Small intestine (tissue), 7 donors: ENCODE measurements around the gene CGB2. TPM values are rescaled to one million over a fixed set of nuclear protein-coding genes. Genes with fewer than 3 reads are reported as not detected.

Experiments
- DNase-seq, 2 donors: peaks; one replicate each; pipeline versions ENCODE4 v3.0.0 to v3.0.0-alpha.2; 2013
- FAIRE-seq: peaks from 2 replicates; lab custom pipeline; 2012; peaks lifted over from hg19 to GRCh38; lab: Jason Lieb, UNC
- H3K27ac ChIP-seq, 3 donors: one replicate each; pipeline ENCODE4 v1.5.1; 2013; ENCODE audit warnings: low read length in 2 of 3, mild to moderate bottlenecking in 2 of 3, control low read depth in 1 of 3, inconsistent platforms in 1 of 3, low read depth in 1 of 3, moderate library complexity in 1 of 3
- H3K27me3 ChIP-seq, 3 donors: one replicate each; pipeline ENCODE4 v1.6.1; 2013; ENCODE audit warnings: low read length in 3 of 3, inconsistent platforms in 1 of 3; ENCODE audit not compliant: control insufficient read depth in 3 of 3, insufficient read depth in 3 of 3
- H3K36me3 ChIP-seq, 3 donors: one replicate each; pipeline ENCODE4 v1.6.1; 2013; ENCODE audit warnings: low read length in 3 of 3, inconsistent platforms in 1 of 3, low read depth in 1 of 3, mild to moderate bottlenecking in 1 of 3, moderate library complexity in 1 of 3; ENCODE audit not compliant: control insufficient read depth in 3 of 3, insufficient read depth in 2 of 3
- H3K4me1 ChIP-seq, 3 donors: one replicate each; pipeline ENCODE4 v1.6.1; 2013; ENCODE audit warnings: low read length in 2 of 3, inconsistent platforms in 1 of 3, low read depth in 1 of 3, mild to moderate bottlenecking in 1 of 3, moderate library complexity in 1 of 3; ENCODE audit not compliant: control insufficient read depth in 3 of 3, insufficient read depth in 2 of 3
- H3K4me3 ChIP-seq, 3 donors: one replicate each; pipeline ENCODE4 v1.5.1; 2013; ENCODE audit warnings: low read length in 3 of 3, control low read depth in 1 of 3, inconsistent platforms in 1 of 3, low read depth in 1 of 3, mild to moderate bottlenecking in 1 of 3, moderate library complexity in 1 of 3
- H3K9me3 ChIP-seq, 2 donors: one replicate each; pipeline ENCODE4 v1.6.1; 2013; ENCODE audit warnings: low read depth in 1 of 2, low read length in 1 of 2; ENCODE audit not compliant: control insufficient read depth in 2 of 2, insufficient read depth in 1 of 2
- WGBS, 3 donors: extraction: QIAGEN DNeasy Blood & Tissue Kit; methylation state at CpG; one replicate each; pipeline ENCODE4 v1.1.7; 2013; 5-methylcytosine and 5-hydroxymethylcytosine counted together
- polyA plus RNA-seq, 4 donors: library from polyadenylated mRNA; stranded (reverse) in 3 of 4; unstranded in 1 of 4; fragments of 200-250 nt in 3 of 4; fragments of 120-200 nt in 1 of 4; gene quantifications; one replicate each; pipeline versions ENCODE4 v1.2.1 to v1.2.3, GENCODE V29; 2013
- donor health status: healthy with polysubstance abuse.
- donor health status: control.
- donor health status: control.
- donor health status: Bipolar disorder and iron deficiency.
- donor health status: healthy.

CGB2 gene
- polyA plus RNA-seq, 4 donors, result not detected

- FAIRE-seq (no peak), DNase-seq (no peak)
- Histone ChIP-seq H3K27ac (no peak overlapping the region), H3K4me3 (no peak overlapping the region), H3K4me1 (peaks cover 2 to 22% (median 7%) of the 10 kb centered on the region in 3 donors), H3K9me3 (no peaks in the 10 kb centered on the region), H3K36me3 (peaks cover 2 to 53% (median 4%) of the 10 kb centered on the region in 3 donors), H3K27me3 (no peaks in the 10 kb centered on the region)
- 74 to 87% (median 76%) methylated on average over 4 of the region's 4 CpGs for WGBS, 3 donors
Measured at GRCh38 chr19:48990400-48990799, 41.3 kb upstream of the CGB2 start.

DNA sequence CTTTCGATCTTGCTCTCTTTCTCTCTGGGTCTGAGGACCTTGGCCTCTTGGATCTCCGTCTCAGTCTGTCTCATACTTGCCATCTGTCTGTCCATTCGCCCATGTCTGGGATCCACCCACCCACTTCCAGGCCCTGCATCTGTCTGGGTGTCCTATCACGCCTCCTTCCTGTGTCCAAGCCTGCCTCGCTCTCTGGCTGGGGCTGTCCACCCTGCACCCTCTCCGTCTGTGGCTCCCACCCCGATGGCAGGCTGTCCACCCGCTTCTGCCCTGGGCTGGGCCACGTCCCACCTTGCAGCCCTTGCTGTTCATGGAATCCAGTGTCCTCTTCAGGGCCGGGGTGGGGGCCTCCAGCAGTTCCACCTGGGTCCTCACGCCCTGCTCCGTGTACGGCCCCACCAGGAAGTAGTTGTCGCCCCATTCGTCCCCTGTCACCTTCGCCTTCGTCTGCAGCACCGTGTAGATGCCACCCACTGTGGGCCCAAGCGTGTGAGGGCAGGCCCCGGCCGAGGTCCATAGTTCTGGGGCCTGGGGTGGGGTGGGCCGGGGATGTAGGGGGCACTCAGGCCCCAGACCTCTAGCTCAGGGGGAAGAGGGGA is 40.6 kb upstream of the CGB2 start:
- H3K9me3 ChIP-seq, result no peaks in the 10 kb centered on the region
- H3K27ac ChIP-seq, result peak overlapping the region in 1 of 3 donors; percentile 18
- H3K36me3 ChIP-seq, result peaks cover 2 to 46% (median 4%) of the 10 kb centered on the region in 3 donors
- peaks cover 2 to 22% (median 7%) of the 10 kb centered on the region in 3 donors for H3K4me1 ChIP-seq
- 81 to 88% (median 82%) methylated on average over 22 of the region's 22 CpGs for WGBS, 3 donors
- FAIRE-seq (no peak), DNase-seq (no peak)
- H3K27me3 ChIP-seq, result no peaks in the 10 kb centered on the region
- peak overlapping the region in 1 of 3 donors; percentile 94 for H3K4me3 ChIP-seq

DNA sequence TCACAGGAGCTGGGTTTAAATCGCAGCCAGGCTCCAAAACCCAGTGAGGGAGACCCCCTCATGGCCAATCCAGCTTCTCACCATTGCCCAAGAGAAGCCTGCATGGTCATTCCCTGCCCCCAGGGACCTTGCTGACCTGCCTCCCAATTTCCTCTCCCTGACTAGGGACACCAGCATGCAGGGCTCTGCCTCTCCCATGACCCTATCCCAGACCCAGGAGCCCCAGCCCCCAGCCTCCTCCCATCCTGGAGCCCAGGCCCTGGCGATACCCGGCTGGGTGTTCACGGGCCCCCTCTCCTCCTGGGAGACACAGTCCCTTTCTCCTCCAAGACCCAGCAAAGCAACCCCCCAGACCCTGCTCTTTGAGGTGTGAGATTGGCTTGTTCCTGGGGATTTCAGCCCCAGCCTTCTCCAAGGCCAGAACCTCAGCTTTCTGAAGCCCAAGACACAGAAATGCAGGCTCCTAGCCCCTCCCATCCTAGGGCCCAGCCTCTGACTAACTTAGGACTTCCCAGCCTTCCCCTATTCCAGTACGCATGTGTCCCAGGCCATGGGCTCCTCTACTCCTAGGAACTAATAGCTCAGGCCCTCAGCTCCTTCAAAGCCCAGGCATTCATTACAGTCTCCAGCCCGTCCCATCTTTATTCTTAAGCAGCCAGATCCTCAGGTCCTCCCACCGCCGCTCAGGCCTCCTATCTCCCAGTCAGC is 39.7 kb upstream of the CGB2 start:
- peak; percentile 77 to 78 for DNase-seq
- Histone ChIP-seq H3K4me1 (peaks cover 2 to 22% (median 7%) of the 10 kb centered on the region in 3 donors), H3K9me3 (no peaks in the 10 kb centered on the region), H3K4me3 (peak overlapping the region; percentile 52 to 94 (median 89)), H3K36me3 (peaks cover 2 to 38% (median 4%) of the 10 kb centered on the region in 3 donors), H3K27ac (peak overlapping the region; percentile 5 to 98 (median 95)), H3K27me3 (no peaks in the 10 kb centered on the region)
- FAIRE-seq, result no peak
- 19 to 23% (median 22%) methylated on average over 7 to 8 of the region's 8 CpGs for WGBS, 3 donors

DNA sequence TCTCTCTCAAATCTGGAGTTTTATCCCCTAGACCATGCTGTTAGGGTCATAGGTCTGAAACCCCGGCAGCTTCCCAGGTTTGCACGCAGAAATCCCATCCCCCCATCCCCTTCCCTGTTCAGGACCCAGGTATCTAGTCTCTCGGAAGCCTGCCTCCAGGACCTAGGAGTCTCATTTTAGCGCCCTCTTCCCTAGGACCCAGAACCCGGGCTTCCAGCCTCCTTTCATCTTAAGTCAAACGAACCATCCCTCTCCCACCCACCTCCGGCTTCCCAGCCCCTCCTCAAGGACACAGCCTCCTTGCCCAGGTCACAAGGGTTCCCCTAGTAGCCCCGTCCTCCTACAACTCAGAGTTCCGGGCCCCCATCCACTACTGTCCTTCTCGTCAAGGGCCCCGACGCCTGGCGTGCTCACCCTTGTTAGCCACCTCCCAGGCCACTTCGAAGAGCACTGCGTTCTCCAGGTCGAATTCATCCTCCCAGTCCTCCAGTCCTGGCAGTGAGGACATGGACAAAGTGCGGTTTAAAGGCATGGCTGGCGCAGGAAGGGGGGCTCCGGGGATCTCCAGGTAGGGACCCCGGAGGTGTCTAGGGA is 39.0 kb upstream of the CGB2 start:
- Histone ChIP-seq H3K27ac (peak overlapping the region; percentile 5 to 98 (median 95)), H3K4me1 (peaks cover 2 to 22% (median 7%) of the 10 kb centered on the region in 3 donors), H3K36me3 (peaks cover 2 to 35% (median 4%) of the 10 kb centered on the region in 3 donors), H3K4me3 (peak overlapping the region; percentile 52 to 94 (median 89)), H3K9me3 (no peaks in the 10 kb centered on the region), H3K27me3 (no peaks in the 10 kb centered on the region)
- no peak for FAIRE-seq
- DNase-seq, result peak in 1 of 2 donors; percentile 59
- 0 to 1% (median 1%) methylated on average over 20 of the region's 20 CpGs for WGBS, 3 donors

GRCh38 chr19:48993175-48994034 is 38.3 kb upstream of the CGB2 start, which contains the start of the genes GYS1 and RUVBL2:
Gene GYS1, minus strand, starts transcription at chr19:48993309. Its CDS starts 197 bp downstream, at chr19:48993112.
Gene RUVBL2, plus strand, starts transcription at chr19:48993887. Its CDS starts 25 bp downstream, at chr19:48993912.
- peak; percentile 99 to 100 for DNase-seq
- Histone ChIP-seq H3K4me3 (peak within 1 kb of the TSS; percentile 58 to 94 (median 89)), H3K9me3 (no peaks in the 10 kb centered on the region), H3K27ac (peak within 1 kb of the TSS; percentile 66 to 98 (median 95)), H3K4me1 (peaks cover 2 to 22% (median 7%) of the 10 kb centered on the region in 3 donors), H3K27me3 (no peaks in the 10 kb centered on the region), H3K36me3 (peaks cover 0 to 33% (median 4%) of the 10 kb centered on the region in 3 donors)
- FAIRE-seq, result peak; percentile 55
- WGBS, 3 donors, result 0 to 1% (median 0%) methylated on average over 50 to 56 of the region's 56 CpGs

- H3K27ac ChIP-seq, result peak overlapping the region; percentile 17 to 98 (median 95)
- 0 to 1% (median 1%) methylated on average over 13 of the region's 13 CpGs for WGBS, 3 donors
- peaks cover 0 to 29% (median 0%) of the 10 kb centered on the region in 3 donors for H3K36me3 ChIP-seq
- H3K4me3 ChIP-seq, result peak overlapping the region; percentile 54 to 94 (median 58)
- H3K9me3 ChIP-seq, result no peaks in the 10 kb centered on the region
- no peak for DNase-seq
- no peaks in the 10 kb centered on the region for H3K27me3 ChIP-seq
- peaks cover 2 to 22% (median 7%) of the 10 kb centered on the region in 3 donors for H3K4me1 ChIP-seq
- no peak for FAIRE-seq
Measured at GRCh38 chr19:48994035-48994386, 37.7 kb upstream of the CGB2 start.

GRCh38 chr19:48997972-48998371 is 33.7 kb upstream of the CGB2 start:
- peak; percentile 48 to 58 for DNase-seq
- Histone ChIP-seq H3K4me3 (no peak overlapping the region), H3K27ac (no peak overlapping the region), H3K27me3 (no peaks in the 10 kb centered on the region), H3K4me1 (peaks cover 0 to 9% (median 0%) of the 10 kb centered on the region in 3 donors), H3K9me3 (no peaks in the 10 kb centered on the region), H3K36me3 (peaks cover 0 to 29% (median 1%) of the 10 kb centered on the region in 3 donors)
- no peak for FAIRE-seq
- 73 to 76% (median 73%) methylated on average over 5 of the region's 5 CpGs for WGBS, 3 donors
